HG03060 (cell line): Measurements from ENCODE around the gene SLC30A5.
A peak's percentile ranks its signal among the peaks of the same experiment; 100 is the strongest.

ENCODE experiments used
- ATAC-seq: cut with Tn5 transposase; IDR thresholded peaks from one replicate; pipeline ENCODE4 v1.9.1; 2021; ENCODE audit warnings: low read depth, moderate number of reproducible peaks; ENCODE audit not compliant: unreplicated experiment

The SLC30A5 gene

GRCh38 chr5:69166686-69167492 lies 73.1 kb downstream of the SLC30A5 start, which contains the start of gene CCNB1:
Gene CCNB1, plus strand, starts transcription at chr5:69167150. Its CDS starts 113 bp downstream, at chr5:69167263.
- ATAC-seq: peak; percentile 97

GRCh38 chr5:69167493-69167855 lies 73.7 kb downstream of the SLC30A5 start:
- ATAC-seq: no peak

GRCh38 chr5:69167929-69168328 lies 74.1 kb downstream of the SLC30A5 start:
- ATAC-seq: no peak

GRCh38 chr5:69170495-69170894 lies 76.7 kb downstream of the SLC30A5 start:
- no peak for ATAC-seq

GRCh38 chr5:69170969-69171368 lies 77.2 kb downstream of the SLC30A5 start:
- ATAC-seq: no peak
